Measurements from ENCODE around the gene TAMALIN.

The TAMALIN gene

GRCh38 chr12:52005218-52005902 lies 1.4 kb upstream of the TAMALIN start:
- no peak for TF ChIP-seq FOXM1 (IDR thresholded peaks at IDR 0.05; ENCODE audit: borderline replicate concordance, low read depth)
- no peak for TF ChIP-seq TCF12 (IDR thresholded peaks at IDR 0.05; ENCODE audit: low read depth)
- no peak for TF ChIP-seq EP300 (IDR thresholded peaks at IDR 0.05; ENCODE audit: borderline replicate concordance)
- TF ChIP-seq CREB1 (IDR thresholded peaks at IDR 0.05; ENCODE audit: low read depth), result no peak

DNA sequence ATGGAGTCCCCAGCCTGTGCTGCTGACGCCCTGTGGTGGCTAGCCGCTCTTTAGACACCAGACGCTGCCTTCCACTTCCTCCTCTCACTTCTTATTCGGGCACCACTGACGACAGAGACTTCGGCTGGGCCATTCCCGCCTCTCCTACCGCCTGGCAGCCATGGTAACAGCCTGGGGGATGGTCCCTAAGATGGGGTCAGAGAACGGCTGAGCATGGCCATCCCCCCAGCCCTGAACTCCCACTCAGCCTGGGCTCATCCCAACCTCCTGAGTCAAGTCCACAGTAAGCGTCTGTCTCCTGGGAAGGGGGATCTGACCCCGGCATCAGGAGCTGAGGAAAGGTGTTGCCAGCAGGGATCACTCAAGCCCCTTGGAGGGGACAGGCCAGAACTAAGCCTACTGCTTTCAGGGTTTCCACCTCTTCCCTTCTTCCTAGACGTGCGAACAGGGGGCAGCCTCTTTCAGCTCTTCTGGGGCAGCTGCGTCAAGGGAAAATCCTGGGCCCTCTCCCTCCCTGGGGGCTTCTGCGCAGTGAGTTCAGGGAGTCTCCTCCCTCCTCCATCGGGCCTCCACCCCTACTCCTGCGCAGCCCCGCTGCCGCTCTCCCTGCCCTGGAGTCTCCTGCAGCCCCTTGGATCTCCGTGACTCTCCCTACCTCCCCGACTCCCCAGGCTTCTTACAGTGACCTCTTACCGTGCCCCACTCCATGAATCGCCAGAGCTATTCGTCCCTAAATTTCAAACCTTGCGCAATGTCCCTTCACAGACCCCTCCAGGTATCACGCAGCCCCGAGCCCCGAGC lies 643 bp upstream of the TAMALIN start:
- no peak for TF ChIP-seq CREB1 (IDR thresholded peaks at IDR 0.05; ENCODE audit: low read depth)
- TF ChIP-seq CEBPB (IDR thresholded peaks at IDR 0.05), result peak; percentile 82
- TF ChIP-seq USF1 (IDR thresholded peaks at IDR 0.05), result no peak

GRCh38 chr12:52007158-52007921 lies 594 bp downstream of the TAMALIN start:
- TF ChIP-seq, protein P1, sequence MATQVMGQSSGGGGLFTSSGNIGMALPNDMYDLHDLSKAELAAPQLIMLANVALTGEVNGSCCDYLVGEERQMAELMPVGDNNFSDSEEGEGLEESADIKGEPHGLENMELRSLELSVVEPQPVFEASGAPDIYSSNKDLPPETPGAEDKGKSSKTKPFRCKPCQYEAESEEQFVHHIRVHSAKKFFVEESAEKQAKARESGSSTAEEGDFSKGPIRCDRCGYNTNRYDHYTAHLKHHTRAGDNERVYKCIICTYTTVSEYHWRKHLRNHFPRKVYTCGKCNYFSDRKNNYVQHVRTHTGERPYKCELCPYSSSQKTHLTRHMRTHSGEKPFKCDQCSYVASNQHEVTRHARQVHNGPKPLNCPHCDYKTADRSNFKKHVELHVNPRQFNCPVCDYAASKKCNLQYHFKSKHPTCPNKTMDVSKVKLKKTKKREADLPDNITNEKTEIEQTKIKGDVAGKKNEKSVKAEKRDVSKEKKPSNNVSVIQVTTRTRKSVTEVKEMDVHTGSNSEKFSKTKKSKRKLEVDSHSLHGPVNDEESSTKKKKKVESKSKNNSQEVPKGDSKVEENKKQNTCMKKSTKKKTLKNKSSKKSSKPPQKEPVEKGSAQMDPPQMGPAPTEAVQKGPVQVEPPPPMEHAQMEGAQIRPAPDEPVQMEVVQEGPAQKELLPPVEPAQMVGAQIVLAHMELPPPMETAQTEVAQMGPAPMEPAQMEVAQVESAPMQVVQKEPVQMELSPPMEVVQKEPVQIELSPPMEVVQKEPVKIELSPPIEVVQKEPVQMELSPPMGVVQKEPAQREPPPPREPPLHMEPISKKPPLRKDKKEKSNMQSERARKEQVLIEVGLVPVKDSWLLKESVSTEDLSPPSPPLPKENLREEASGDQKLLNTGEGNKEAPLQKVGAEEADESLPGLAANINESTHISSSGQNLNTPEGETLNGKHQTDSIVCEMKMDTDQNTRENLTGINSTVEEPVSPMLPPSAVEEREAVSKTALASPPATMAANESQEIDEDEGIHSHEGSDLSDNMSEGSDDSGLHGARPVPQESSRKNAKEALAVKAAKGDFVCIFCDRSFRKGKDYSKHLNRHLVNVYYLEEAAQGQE (IDR thresholded peaks at IDR 0.05; ENCODE audit: low read depth), result no peak
- no peak for TF ChIP-seq TCF12 (IDR thresholded peaks at IDR 0.05; ENCODE audit: low read depth)
- peak; percentile 93 for TF ChIP-seq ZBTB7A (IDR thresholded peaks at IDR 0.05; ENCODE audit: low read depth)

GRCh38 chr12:52007982-52008510 lies 1.3 kb downstream of the TAMALIN start:
- TF ChIP-seq EGR1 (IDR thresholded peaks at IDR 0.05), result no peak
- peak; percentile 57; the same call in 1 of the 2 replicates for TF ChIP-seq ZBTB7A (IDR thresholded peaks at IDR 0.05; ENCODE audit: low read depth)

GRCh38 chr12:52009081-52009751 lies 2.5 kb downstream of the TAMALIN start:
- TF ChIP-seq TCF12 (IDR thresholded peaks at IDR 0.05; ENCODE audit: low read depth) (no peak), TEAD4 (IDR thresholded peaks at IDR 0.05) (no peak), CREB1 (IDR thresholded peaks at IDR 0.05; ENCODE audit: low read depth) (no peak), FOXM1 (IDR thresholded peaks at IDR 0.05; ENCODE audit: borderline replicate concordance, low read depth) (no peak), EGR1 (IDR thresholded peaks at IDR 0.05) (no peak), MAX (IDR thresholded peaks at IDR 0.05) (no peak), RAD21 (IDR thresholded peaks at IDR 0.05; ENCODE audit: low read depth) (no peak), NFIC (IDR thresholded peaks at IDR 0.05) (no peak), YY1 (IDR thresholded peaks at IDR 0.05; ENCODE audit: low read depth) (no peak), CEBPB (IDR thresholded peaks at IDR 0.05) (no peak), ZBTB7A (IDR thresholded peaks at IDR 0.05; ENCODE audit: low read depth) (no peak), TAF1 (IDR thresholded peaks at IDR 0.05; ENCODE audit: low read depth) (no peak)

GRCh38 chr12:52010152-52010622 lies 3.4 kb downstream of the TAMALIN start:
- TF ChIP-seq, protein P1 (IDR thresholded peaks at IDR 0.05; ENCODE audit: low read depth), result no peak
- TF ChIP-seq TCF12 (IDR thresholded peaks at IDR 0.05; ENCODE audit: low read depth) (peak; percentile 70; the same call in 1 of the 2 replicates), EP300 (IDR thresholded peaks at IDR 0.05; ENCODE audit: borderline replicate concordance) (peak; percentile 23; the same call in 1 of the 2 replicates), RAD21 (IDR thresholded peaks at IDR 0.05; ENCODE audit: low read depth) (no peak), CREB1 (IDR thresholded peaks at IDR 0.05; ENCODE audit: low read depth) (no peak), YY1 (IDR thresholded peaks at IDR 0.05; ENCODE audit: low read depth) (no peak), USF1 (IDR thresholded peaks at IDR 0.05) (peak; percentile 89), ZBTB7A (IDR thresholded peaks at IDR 0.05; ENCODE audit: low read depth) (0 out of 2 replicates have a peak, but pooled peaks have one; percentile 73), CEBPB (IDR thresholded peaks at IDR 0.05) (no peak), NFIC (IDR thresholded peaks at IDR 0.05) (peak; percentile 57), MAX (IDR thresholded peaks at IDR 0.05) (peak; percentile 51)
